Epithelial cell of proximal tubule (primary cell): Measurements from ENCODE around the gene CRACR2A. TPM values are rescaled to one million over a fixed set of nuclear protein-coding genes. Genes with fewer than 3 reads are reported as not detected.
A peak's percentile ranks its signal among the peaks of the same experiment; 100 is the strongest.

Source experiments
- DNase-seq: peaks from one replicate; pipeline ENCODE4 v3.0.0-alpha.2; 2011; ENCODE audit warnings: low read depth
- H3K4me3 ChIP-seq: 2 replicates; pipeline ENCODE4 v1.5.1; 2011; ENCODE audit warnings: low read depth, mild to moderate bottlenecking, low read length
- CTCF ChIP-seq: conservative IDR thresholded peaks from 2 replicates; pipeline ENCODE4 v1.5.1; 2012; ENCODE audit warnings: low read depth, mild to moderate bottlenecking, low read length
- total RNA-seq: library from RNA; depleted of rRNA; stranded (reverse); fragments of >200 nt; gene quantifications from 2 replicates; pipeline ENCODE4 v1.2.3, GENCODE V29; 2015

The CRACR2A gene
- total RNA-seq, 1 donor from 2014 or later, result 1.7 TPM

DNA sequence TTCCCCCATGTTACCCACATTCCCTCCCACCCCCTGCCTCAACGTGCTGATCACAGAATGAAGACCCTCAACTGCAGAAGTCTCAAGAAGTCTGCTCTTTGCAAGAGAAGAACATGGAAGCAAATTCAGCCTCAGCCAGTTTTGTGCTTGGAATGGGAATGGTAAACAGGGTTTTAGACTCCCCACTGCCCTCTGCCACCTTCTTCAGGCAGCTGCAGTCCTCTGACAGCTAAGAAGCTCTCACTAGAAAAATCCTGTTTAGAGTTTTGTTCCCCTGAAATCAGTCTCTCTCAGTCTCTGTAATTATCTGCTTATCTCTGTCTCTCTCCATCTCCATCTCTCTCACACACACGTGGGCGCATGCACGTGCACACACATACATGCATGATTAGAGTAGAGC lies 85.4 kb downstream of the CRACR2A start:
- no peak overlapping the region for H3K4me3 ChIP-seq
- TF ChIP-seq CTCF, result peak; percentile 4
- no peak for DNase-seq

- no peak for DNase-seq
- no peak for TF ChIP-seq CTCF
- no peak overlapping the region for H3K4me3 ChIP-seq
Observed at GRCh38 chr12:3666441-3666840, 86.5 kb downstream of the CRACR2A start.

DNA sequence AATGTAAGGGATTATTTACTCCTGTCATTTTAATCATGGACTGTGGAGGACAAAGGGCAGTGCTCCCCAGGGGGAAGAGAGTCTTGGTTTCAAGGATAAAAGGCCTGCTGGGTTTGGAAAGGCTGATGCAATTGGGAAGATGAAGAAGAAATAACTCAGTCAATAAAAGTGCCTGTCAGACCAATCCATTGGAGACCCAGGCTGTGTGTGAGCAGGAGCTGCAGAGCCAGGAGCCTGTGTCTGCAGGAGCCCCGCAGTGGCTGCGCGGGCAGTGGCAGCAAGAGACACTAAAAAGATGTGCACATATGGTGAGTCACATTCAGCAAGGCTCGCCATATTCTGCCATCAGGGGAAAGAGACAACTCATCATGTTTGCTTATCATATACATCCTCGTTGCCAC lies 90.4 kb downstream of the CRACR2A start:
- no peak for DNase-seq
- no peak for TF ChIP-seq CTCF
- H3K4me3 ChIP-seq, result no peak overlapping the region

GRCh38 chr12:3661028-3661427 lies 91.9 kb downstream of the CRACR2A start:
- H3K4me3 ChIP-seq, result no peak overlapping the region
- TF ChIP-seq CTCF, result no peak
- DNase-seq, result no peak

DNA sequence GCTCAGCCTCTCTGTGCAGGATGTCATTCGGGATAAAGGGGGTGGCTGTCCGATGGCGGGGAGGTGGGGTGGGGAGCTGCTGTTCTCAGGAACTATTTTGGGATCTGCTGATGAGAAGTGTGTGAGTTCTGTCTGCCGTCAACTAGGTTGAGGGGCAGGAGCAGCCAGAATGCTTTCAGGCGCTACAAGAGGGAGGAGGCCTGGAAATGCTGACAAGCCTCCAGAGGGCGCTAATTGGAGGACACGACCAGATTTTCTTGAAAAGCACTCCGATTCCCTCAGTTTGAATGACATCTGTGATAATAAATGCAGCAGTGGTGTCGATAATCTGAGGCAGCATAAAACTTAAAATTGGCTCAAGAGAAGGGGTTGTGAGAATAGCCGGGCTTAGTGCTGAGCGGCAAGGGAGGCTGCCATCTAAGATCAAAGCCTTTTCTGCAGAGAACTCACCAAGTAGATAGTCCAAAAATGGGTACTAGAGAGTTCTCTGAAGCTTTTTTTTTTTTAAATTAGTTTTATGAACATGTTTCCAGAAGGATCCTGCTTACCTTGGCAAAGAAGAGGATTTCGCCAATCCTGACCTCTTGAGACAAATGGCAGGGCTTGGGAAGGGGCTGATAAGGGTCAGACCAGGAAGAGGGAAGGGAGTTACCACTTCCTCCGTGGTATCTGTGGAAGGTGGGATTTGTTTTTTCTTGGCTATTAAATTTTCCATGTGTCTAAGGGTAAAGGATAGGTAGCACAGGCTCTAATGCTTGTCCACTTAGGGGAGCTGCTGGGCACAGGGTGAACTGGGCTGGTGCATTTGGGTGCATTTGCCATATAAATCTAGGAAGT lies 94.4 kb downstream of the CRACR2A start:
- no peak for DNase-seq
- peak; percentile 57 for TF ChIP-seq CTCF
- no peak overlapping the region for H3K4me3 ChIP-seq

DNA sequence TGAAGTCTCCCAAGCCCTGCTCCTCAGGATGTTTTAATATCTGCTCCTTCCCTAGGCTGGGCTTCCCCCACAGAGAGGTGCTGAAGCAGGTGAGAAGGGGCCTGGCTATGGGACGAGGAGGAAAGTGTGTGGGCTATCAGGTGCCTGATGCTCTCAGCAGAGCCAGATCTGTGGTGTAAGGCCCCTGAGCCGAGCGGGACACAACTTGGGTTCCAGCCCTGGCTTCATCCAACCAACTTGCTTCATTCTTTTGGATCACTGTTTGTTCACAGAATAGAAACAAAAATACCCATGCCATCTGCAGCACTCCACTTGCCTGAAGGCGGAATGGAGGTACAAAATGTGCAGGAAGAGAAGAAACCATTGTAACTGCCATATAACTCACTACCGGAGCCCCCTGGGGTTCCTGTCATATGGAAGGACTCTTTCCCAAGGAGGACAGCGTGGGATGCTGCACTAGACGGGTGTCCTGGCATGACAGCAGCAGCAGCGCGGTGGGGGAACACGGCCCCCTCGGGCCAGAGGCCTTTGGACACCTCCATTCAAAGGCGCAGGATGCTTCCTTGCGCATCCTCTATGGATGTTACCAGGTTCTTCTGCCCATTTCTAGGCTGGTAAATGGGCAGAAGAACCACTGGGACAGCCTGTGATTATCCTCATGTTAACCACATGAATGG lies 95.8 kb downstream of the CRACR2A start:
- H3K4me3 ChIP-seq, result no peak overlapping the region
- DNase-seq, result no peak
- TF ChIP-seq CTCF, result no peak
